Stimulated activated CD4-positive, alpha-beta T cell treated with anti-CD3 and anti-CD28 coated beads, Interleukin-2, amount 100 ng/mL, for 24 hours (primary cell): ENCODE results near the gene RNASEL.
A peak's percentile ranks its signal among the peaks of the same experiment; 100 is the strongest.
"Not testable (repeated sequence)": the region's sequence is repeated elsewhere in the genome, so short reads cannot be mapped to it uniquely, and the experiment has no call there.

Experiments
- DNase-seq, 2 donors: peaks; one replicate each; pipeline ENCODE4 v3.0.0-alpha.2; 2020

The RNASEL gene

GRCh38 chr1:182588500-182589396 lies at the start of gene RNASEL:
RNASEL (minus strand) TSS chr1:182589256; CDS start chr1:182586806, 2,450 bp downstream.
- DNase-seq: peak; percentile 64 to 68

GRCh38 chr1:182637769-182638168 lies 48.7 kb upstream of the RNASEL start:
- DNase-seq: no peak

- DNase-seq: no peak
These were observed 46.8 kb upstream of the RNASEL start for GRCh38 chr1:182635871-182636270.

- no peak for DNase-seq
These were observed 45.4 kb upstream of the RNASEL start for GRCh38 chr1:182634306-182635072.

GRCh38 chr1:182633657-182634281 lies 44.7 kb upstream of the RNASEL start:
- DNase-seq: no peak

GRCh38 chr1:182633031-182633430 lies 44.0 kb upstream of the RNASEL start:
- no peak for DNase-seq

GRCh38 chr1:182632441-182632857 lies 43.4 kb upstream of the RNASEL start:
- DNase-seq: not testable (repeated sequence)

GRCh38 chr1:182631954-182632353 lies 42.9 kb upstream of the RNASEL start:
- DNase-seq: no peak

- no peak for DNase-seq
These were observed 42.1 kb upstream of the RNASEL start for GRCh38 chr1:182631053-182631677.

GRCh38 chr1:182630586-182630985 lies 41.5 kb upstream of the RNASEL start:
- no peak for DNase-seq

- DNase-seq: peak; percentile 66 to 67
These were observed 40.5 kb upstream of the RNASEL start for GRCh38 chr1:182629499-182630096.

GRCh38 chr1:182629080-182629479 lies 40.0 kb upstream of the RNASEL start:
- no peak for DNase-seq

- no peak for DNase-seq
These were observed 39.6 kb upstream of the RNASEL start for GRCh38 chr1:182628657-182629056.

GRCh38 chr1:182627622-182628021 lies 38.6 kb upstream of the RNASEL start:
- DNase-seq: no peak

- no peak for DNase-seq
These were observed 37.5 kb upstream of the RNASEL start for GRCh38 chr1:182626527-182626926.

- no peak for DNase-seq
These were observed 36.9 kb upstream of the RNASEL start for GRCh38 chr1:182625719-182626504.

- no peak for DNase-seq
These were observed 36.0 kb upstream of the RNASEL start for GRCh38 chr1:182625024-182625423.

- DNase-seq: peak in 1 of 2 donors; percentile 15
These were observed 35.5 kb upstream of the RNASEL start for GRCh38 chr1:182624577-182624976.

GRCh38 chr1:182622901-182623528 lies 34.0 kb upstream of the RNASEL start:
- no peak for DNase-seq

GRCh38 chr1:182621906-182622305 lies 32.9 kb upstream of the RNASEL start:
- DNase-seq: no peak
